Cardiac muscle cell (in vitro differentiated cells and primary cell): ENCODE results near the gene S100A11. TPM values are rescaled to one million over a fixed set of nuclear protein-coding genes. Genes with fewer than 3 reads are reported as not detected.

ENCODE experiments used
- DNase-seq, 2 donors: peaks; one replicate each; pipeline versions ENCODE4 v3.0.0 to v3.0.0-alpha.2; 2010 to 2017; ENCODE audit warnings: low read depth in 1 of 2, low spot score in 1 of 2
- H3K27ac ChIP-seq: fragments of 200-600 bp; sonication (generic); 2 replicates; pipeline ENCODE4 v1.5.1; 2016
- H3K27me3 ChIP-seq: fragments of 200-600 bp; sonication (generic); 2 replicates; pipeline ENCODE4 v1.6.0; 2016; ENCODE audit warnings: control low read depth
- H3K36me3 ChIP-seq: fragments of 200-600 bp; sonication (generic); 2 replicates; pipeline ENCODE4 v1.5.1; 2016; ENCODE audit warnings: control low read depth
- H3K4me1 ChIP-seq: fragments of 200-600 bp; sonication (generic); 2 replicates; pipeline ENCODE4 v1.8.1; 2017; ENCODE audit warnings: low read depth, mild to moderate bottlenecking, mixed run types
- H3K4me3 ChIP-seq: fragments of 200-600 bp; sonication (generic); 2 replicates; pipeline ENCODE4 v1.5.1; 2016; ENCODE audit warnings: mild to moderate bottlenecking
- H3K9me3 ChIP-seq: fragments of 200-600 bp; sonication (generic); 2 replicates; pipeline ENCODE4 v1.5.1; 2017; ENCODE audit warnings: low read depth, mild to moderate bottlenecking, control low read depth
- CTCF ChIP-seq: IDR thresholded peaks from 2 replicates; pipeline ENCODE4 v1.5.1; 2012; ENCODE audit warnings: low read depth, mild to moderate bottlenecking, low read length
- polyA plus RNA-seq: library from polyadenylated mRNA; unstranded; fragments of >200 nt; fragmentation: Nextera tagmentation; extraction: Ambion mirVana; gene quantifications from 2 replicates; pipeline ENCODE4 v1.2.1, GENCODE V29; 2016
- total RNA-seq: library from RNA; depleted of rRNA; stranded (reverse); fragments of >200 nt; gene quantifications from 2 replicates; pipeline ENCODE4 v1.2.3, GENCODE V29; 2016

S100A11 gene
- total and polyA plus RNA-seq, 2 experiments from 2014 or later = 22.5 to 122 TPM

- no peaks in the 10 kb centered on the region for H3K36me3 ChIP-seq
- no peaks in the 10 kb centered on the region for H3K9me3 ChIP-seq
- no peak overlapping the region for H3K27ac ChIP-seq
- H3K4me1 ChIP-seq = peaks cover 12% of the 10 kb centered on the region
- no peak overlapping the region for H3K4me3 ChIP-seq
- no peak for DNase-seq
- no peak for TF ChIP-seq CTCF
- peaks cover 27% of the 10 kb centered on the region for H3K27me3 ChIP-seq
Observed at GRCh38 chr1:152000964-152001630, 35.7 kb downstream of the S100A11 start.

GRCh38 chr1:151998611-151999362 lies 38.0 kb downstream of the S100A11 start:
- H3K27me3 ChIP-seq = peaks cover 46% of the 10 kb centered on the region
- no peak overlapping the region for H3K27ac ChIP-seq
- no peak overlapping the region for H3K4me3 ChIP-seq
- DNase-seq = no peak
- TF ChIP-seq CTCF = no peak
- no peaks in the 10 kb centered on the region for H3K36me3 ChIP-seq
- H3K9me3 ChIP-seq = no peaks in the 10 kb centered on the region
- peaks cover 7% of the 10 kb centered on the region for H3K4me1 ChIP-seq

- Histone ChIP-seq H3K4me1 (no peaks in the 10 kb centered on the region), H3K27ac (no peak overlapping the region), H3K27me3 (peaks cover 62% of the 10 kb centered on the region), H3K36me3 (no peaks in the 10 kb centered on the region), H3K9me3 (no peaks in the 10 kb centered on the region), H3K4me3 (no peak overlapping the region)
- DNase-seq = no peak
- TF ChIP-seq CTCF = no peak
Observed at GRCh38 chr1:151997284-151997570, 39.6 kb downstream of the S100A11 start.

- no peak for TF ChIP-seq CTCF
- DNase-seq = no peak
- H3K4me1 ChIP-seq = no peaks in the 10 kb centered on the region
- H3K27ac ChIP-seq = no peak overlapping the region
- no peaks in the 10 kb centered on the region for H3K9me3 ChIP-seq
- no peaks in the 10 kb centered on the region for H3K36me3 ChIP-seq
- H3K27me3 ChIP-seq = peaks cover 70% of the 10 kb centered on the region
- H3K4me3 ChIP-seq = no peak overlapping the region
Observed at GRCh38 chr1:151995774-151996173, 41.0 kb downstream of the S100A11 start.

- no peak for TF ChIP-seq CTCF
- no peaks in the 10 kb centered on the region for H3K4me1 ChIP-seq
- peak in 1 of 2 donors; percentile 92 for DNase-seq
- H3K9me3 ChIP-seq = no peaks in the 10 kb centered on the region
- H3K27ac ChIP-seq = no peak overlapping the region
- no peak overlapping the region for H3K4me3 ChIP-seq
- H3K27me3 ChIP-seq = peaks cover 73% of the 10 kb centered on the region
- no peaks in the 10 kb centered on the region for H3K36me3 ChIP-seq
Observed at GRCh38 chr1:151994956-151995355, 41.8 kb downstream of the S100A11 start.
